Stimulated activated naive B cell treated with anti-CD40 and anti-IgM and Interleukin-4, amounts not matched to agents 10 μg/mL and 1 μg/mL and 100 μg/mL, for 72 hours (primary cell): ENCODE data around the gene KRTAP2-3.
"Not testable (repeated sequence)": the region's sequence is repeated elsewhere in the genome, so short reads cannot be mapped to it uniquely, and the experiment has no call there.

Source experiments
- ATAC-seq, 2 donors: fragments of 150-1000 bp; cut with Tn5 transposase; replicated peaks; 2 replicates each; pipeline ENCODE4 v1.10.0; 2021; ENCODE audit warnings: moderate library complexity in 1 of 2
- DNase-seq: peaks from one replicate; pipeline ENCODE4 v3.0.0; 2021
- H3K27ac Mint-ChIP-seq: one replicate; pipeline ENCODE4 v1.8.0; 2022; ENCODE audit warnings: mild to moderate bottlenecking, mixed read lengths
- H3K27me3 Mint-ChIP-seq, 2 donors: one replicate each; pipeline ENCODE4 v1.8.0; 2022; ENCODE audit warnings: mixed read lengths in 2 of 2
- H3K36me3 Mint-ChIP-seq, 2 donors: one replicate each; pipeline ENCODE4 v1.8.0; 2022; ENCODE audit warnings: mixed read lengths in 2 of 2, mild to moderate bottlenecking in 1 of 2
- H3K4me1 Mint-ChIP-seq, 2 donors: one replicate each; pipeline ENCODE4 v1.8.0; 2022; ENCODE audit warnings: mixed read lengths in 2 of 2, mild to moderate bottlenecking in 1 of 2
- H3K4me3 Mint-ChIP-seq, 2 donors: one replicate each; pipeline ENCODE4 v1.8.0; 2022; ENCODE audit warnings: mild to moderate bottlenecking in 2 of 2, mixed read lengths in 2 of 2, moderate library complexity in 1 of 2
- H3K9me3 Mint-ChIP-seq, 2 donors: one replicate each; pipeline ENCODE4 v1.8.0; 2022; ENCODE audit warnings: mixed read lengths in 2 of 2, mild to moderate bottlenecking in 1 of 2

KRTAP2-3 gene

GRCh38 chr17:41059276-41060051 lies 450 bp downstream of the KRTAP2-3 start:
- not testable (repeated sequence) for DNase-seq, H3K27ac Mint-ChIP-seq, ATAC-seq, H3K36me3 Mint-ChIP-seq, H3K4me1 Mint-ChIP-seq, H3K9me3 Mint-ChIP-seq, H3K4me3 Mint-ChIP-seq
- H3K27me3 Mint-ChIP-seq: peaks cover 23 to 25% of the 10 kb centered on the region in 2 donors

GRCh38 chr17:41058741-41059140 lies 1.2 kb downstream of the KRTAP2-3 start:
- H3K36me3 Mint-ChIP-seq: no peaks in the 10 kb centered on the region
- ATAC-seq: no peak
- no peak overlapping the region for H3K4me3 Mint-ChIP-seq
- H3K27me3 Mint-ChIP-seq: peaks cover 23 to 25% of the 10 kb centered on the region in 2 donors
- H3K4me1 Mint-ChIP-seq: peaks cover 2 to 5% of the 10 kb centered on the region in 2 donors
- no peak overlapping the region for H3K27ac Mint-ChIP-seq
- H3K9me3 Mint-ChIP-seq: peaks cover 3% of the 10 kb centered on the region in 2 donors
- DNase-seq: no peak

DNA sequence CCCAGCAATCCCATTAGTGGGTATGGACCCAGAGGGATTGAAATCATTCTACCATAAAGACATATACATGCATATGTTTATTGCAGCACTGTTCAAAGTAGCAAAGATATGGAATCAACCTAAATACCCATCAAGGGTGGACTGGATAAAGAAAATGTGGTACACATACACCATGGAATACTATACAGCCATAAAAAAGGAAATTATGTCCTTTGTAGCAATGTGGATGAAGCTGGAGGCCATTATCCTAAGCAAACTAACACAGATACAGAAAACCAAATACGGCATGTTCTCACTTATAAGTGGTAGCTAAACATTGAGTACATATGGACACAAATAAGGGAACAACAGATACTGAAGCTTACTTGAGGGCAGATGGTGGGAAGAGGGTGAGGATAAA lies 2.4 kb downstream of the KRTAP2-3 start:
- Mint-ChIP-seq H3K27me3 (peaks cover 25 to 27% of the 10 kb centered on the region in 2 donors), H3K4me3 (no peak overlapping the region), H3K36me3 (no peaks in the 10 kb centered on the region), H3K27ac (no peak overlapping the region), H3K9me3 (peaks cover 7% of the 10 kb centered on the region in 2 donors), H3K4me1 (peaks cover 2 to 5% of the 10 kb centered on the region in 2 donors)
- ATAC-seq (no peak), DNase-seq (no peak)

DNA sequence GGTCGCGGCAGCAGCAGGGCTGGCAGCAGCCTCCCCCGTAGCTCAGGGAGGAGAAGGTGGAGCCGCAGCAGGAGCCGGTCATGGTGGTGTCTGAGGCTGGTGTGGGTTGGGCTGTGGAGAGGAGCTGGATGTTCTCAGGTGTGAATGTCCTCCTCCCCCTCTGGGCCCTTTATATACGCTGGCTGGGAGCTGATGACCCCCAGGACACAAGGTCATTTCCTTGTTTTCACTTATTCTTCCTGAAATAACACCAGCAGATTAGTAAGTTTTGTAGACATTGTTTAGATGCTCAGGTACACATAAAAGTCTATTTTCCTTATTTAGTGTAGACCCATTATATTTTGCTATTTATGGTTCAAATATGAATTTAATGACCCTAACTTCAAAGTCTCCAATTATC lies 4.8 kb downstream of the KRTAP2-3 start, which contains the start of gene KRTAP2-2:
KRTAP2-2 (minus strand) TSS at position 101 of the 400 bp plus-strand sequence; CDS start at position 82, 19 bp downstream.
- DNase-seq, H3K4me3 Mint-ChIP-seq, H3K9me3 Mint-ChIP-seq, H3K27ac Mint-ChIP-seq, H3K4me1 Mint-ChIP-seq, ATAC-seq, H3K36me3 Mint-ChIP-seq: not testable (repeated sequence)
- H3K27me3 Mint-ChIP-seq: peaks cover 17 to 25% of the 10 kb centered on the region in 2 donors

DNA sequence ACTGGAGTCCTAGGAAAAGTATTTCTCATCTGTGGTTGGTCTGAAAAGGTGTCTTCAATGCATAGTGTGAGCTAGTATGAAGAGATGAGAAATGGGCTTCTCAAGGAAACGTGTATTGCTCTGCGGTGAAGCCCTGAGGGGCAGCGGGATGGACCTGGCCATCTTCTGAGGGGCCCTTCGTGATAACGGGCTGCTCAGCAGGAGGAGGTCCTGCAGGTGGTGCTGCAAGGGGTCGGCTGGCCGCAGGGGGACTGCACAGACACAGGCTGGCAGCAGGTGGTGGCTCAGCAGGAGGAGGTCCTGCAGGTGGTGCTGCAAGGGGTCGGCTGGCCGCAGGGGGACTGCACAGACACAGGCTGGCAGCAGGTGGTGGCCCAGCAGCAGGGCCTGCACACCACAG lies 5.4 kb downstream of the KRTAP2-3 start:
- not testable (repeated sequence) for H3K36me3 Mint-ChIP-seq, H3K27ac Mint-ChIP-seq, H3K4me1 Mint-ChIP-seq, DNase-seq, H3K9me3 Mint-ChIP-seq, H3K4me3 Mint-ChIP-seq, ATAC-seq
- H3K27me3 Mint-ChIP-seq: peaks cover 16 to 23% of the 10 kb centered on the region in 2 donors

DNA sequence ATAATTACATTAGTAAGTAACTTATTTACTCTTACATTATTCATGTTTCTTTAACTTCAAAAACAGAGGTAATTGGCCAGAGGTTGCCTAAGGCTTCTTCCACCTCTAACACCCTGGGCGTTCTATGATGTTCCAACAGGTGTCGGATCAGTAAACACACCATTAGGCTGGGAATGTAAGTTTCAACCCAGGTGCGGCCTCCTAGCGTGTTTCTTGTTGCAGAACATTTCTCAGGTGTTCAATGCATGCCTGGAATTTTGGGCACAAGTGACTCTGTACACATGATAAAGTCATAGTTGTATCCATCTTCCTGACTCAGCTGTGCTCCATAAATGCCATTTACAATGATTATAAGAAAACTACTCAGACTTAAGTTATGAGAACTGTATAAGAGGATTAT lies 5.9 kb downstream of the KRTAP2-3 start:
- no peak for ATAC-seq
- H3K36me3 Mint-ChIP-seq: no peaks in the 10 kb centered on the region
- H3K4me1 Mint-ChIP-seq: peaks cover 0 to 1% of the 10 kb centered on the region in 2 donors
- peaks cover 11 to 18% of the 10 kb centered on the region in 2 donors for H3K27me3 Mint-ChIP-seq
- H3K4me3 Mint-ChIP-seq: no peak overlapping the region
- no peak overlapping the region for H3K27ac Mint-ChIP-seq
- no peak for DNase-seq
- peaks cover 7% of the 10 kb centered on the region in 2 donors for H3K9me3 Mint-ChIP-seq

DNA sequence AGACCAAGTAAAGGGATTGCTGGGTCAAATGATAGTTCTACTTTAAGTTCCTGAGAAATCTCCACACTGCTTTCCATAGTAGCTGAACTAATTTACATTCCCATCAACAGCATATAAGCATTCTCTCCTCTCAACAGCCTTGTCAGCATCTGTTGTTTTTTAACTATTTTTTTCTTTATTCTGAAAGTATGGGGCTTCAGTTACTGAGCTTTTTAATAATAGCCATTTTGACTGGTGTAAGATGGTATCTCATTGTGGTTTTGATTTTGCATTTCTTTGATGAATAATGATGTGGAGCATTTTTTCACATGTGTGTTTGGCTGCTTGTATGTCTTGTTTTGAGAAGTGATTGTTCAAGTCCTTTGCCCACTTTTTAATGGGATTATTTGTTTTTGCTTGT lies 7.3 kb downstream of the KRTAP2-3 start:
- ATAC-seq (no peak), DNase-seq (no peak)
- Mint-ChIP-seq H3K27me3 (peaks cover 8 to 14% of the 10 kb centered on the region in 2 donors), H3K36me3 (no peaks in the 10 kb centered on the region), H3K9me3 (peaks cover 5% of the 10 kb centered on the region in 2 donors), H3K27ac (no peak overlapping the region), H3K4me1 (peaks cover 0 to 3% of the 10 kb centered on the region in 2 donors), H3K4me3 (no peak overlapping the region)

- Mint-ChIP-seq H3K4me1 (peaks cover 0 to 3% of the 10 kb centered on the region in 2 donors), H3K9me3 (peaks cover 4% of the 10 kb centered on the region in 2 donors), H3K4me3 (no peak overlapping the region), H3K27me3 (peaks cover 20 to 21% of the 10 kb centered on the region in 2 donors), H3K36me3 (no peaks in the 10 kb centered on the region), H3K27ac (no peak overlapping the region)
- no peak for ATAC-seq
- no peak for DNase-seq
Measured at GRCh38 chr17:41049110-41049509, 10.8 kb downstream of the KRTAP2-3 start.

DNA sequence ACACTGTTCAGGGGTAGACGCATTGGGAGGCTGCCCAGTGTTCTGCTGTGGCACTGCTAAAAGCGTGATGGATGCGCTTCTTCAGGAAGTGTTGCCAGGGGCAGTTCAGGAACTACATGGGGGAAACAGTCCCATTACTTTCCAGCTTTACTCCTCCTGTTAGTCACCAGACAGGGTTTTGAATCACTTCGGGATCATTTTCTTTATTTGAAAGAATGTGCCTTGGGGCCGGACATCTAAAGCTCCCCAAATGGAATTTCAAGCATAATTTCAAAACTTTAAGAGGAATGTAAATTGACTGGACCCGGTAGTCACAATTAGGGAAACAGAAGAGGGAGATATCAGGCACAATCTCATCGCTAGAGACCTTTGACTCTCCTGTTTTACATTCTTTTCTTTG lies 11.5 kb downstream of the KRTAP2-3 start:
- no peak for ATAC-seq
- Mint-ChIP-seq H3K4me1 (peaks cover 0 to 3% of the 10 kb centered on the region in 2 donors), H3K4me3 (no peak overlapping the region), H3K36me3 (no peaks in the 10 kb centered on the region), H3K27me3 (peaks cover 18 to 25% of the 10 kb centered on the region in 2 donors), H3K27ac (no peak overlapping the region), H3K9me3 (peaks cover 5% of the 10 kb centered on the region in 2 donors)
- no peak for DNase-seq

DNA sequence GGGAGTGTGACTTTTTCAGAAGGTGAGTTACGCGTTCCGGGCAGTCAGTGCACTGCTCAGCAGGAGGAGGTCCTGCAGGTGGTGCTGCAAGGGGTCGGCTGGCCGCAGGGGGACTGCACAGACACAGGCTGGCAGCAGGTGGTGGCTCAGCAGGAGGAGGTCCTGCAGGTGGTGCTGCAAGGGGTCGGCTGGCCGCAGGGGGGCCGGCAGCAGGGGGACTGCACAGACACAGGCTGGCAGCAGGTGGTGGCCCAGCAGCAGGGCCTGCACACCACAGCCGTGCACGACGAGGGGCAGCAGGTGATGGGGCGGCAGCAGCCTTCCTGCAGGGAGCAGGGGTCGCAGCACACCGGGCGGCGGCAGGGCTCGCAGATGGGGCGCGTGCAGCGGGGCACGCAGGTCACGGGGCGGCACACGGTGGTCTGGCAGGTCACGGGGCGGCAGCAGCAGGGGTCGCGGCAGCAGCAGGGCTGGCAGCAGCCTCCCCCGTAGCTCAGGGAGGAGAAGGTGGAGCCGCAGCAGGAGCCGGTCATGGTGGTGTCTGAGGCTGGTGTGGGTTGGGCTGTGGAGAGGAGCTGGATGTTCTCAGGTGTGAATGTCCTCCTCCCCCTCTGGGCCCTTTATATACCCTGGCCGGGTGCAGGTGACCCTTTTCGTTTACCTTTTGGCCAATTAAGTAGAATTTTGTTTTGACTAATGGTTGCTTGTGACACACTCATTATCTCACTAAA lies 13.0 kb downstream of the KRTAP2-3 start, which contains the start of gene KRTAP2-1:
KRTAP2-1 (minus strand) TSS at position 582 of the 731 bp plus-strand sequence; CDS start at position 533, 49 bp downstream.
- H3K36me3 Mint-ChIP-seq, H3K27ac Mint-ChIP-seq, ATAC-seq, DNase-seq, H3K4me3 Mint-ChIP-seq, H3K4me1 Mint-ChIP-seq: not testable (repeated sequence)
- Mint-ChIP-seq H3K27me3 (peaks cover 20 to 28% of the 10 kb centered on the region in 2 donors), H3K9me3 (peaks cover 4 to 12% of the 10 kb centered on the region in 2 donors)

GRCh38 chr17:41042953-41043352 lies 17.0 kb downstream of the KRTAP2-3 start:
- H3K4me3 Mint-ChIP-seq: no peak overlapping the region

DNA sequence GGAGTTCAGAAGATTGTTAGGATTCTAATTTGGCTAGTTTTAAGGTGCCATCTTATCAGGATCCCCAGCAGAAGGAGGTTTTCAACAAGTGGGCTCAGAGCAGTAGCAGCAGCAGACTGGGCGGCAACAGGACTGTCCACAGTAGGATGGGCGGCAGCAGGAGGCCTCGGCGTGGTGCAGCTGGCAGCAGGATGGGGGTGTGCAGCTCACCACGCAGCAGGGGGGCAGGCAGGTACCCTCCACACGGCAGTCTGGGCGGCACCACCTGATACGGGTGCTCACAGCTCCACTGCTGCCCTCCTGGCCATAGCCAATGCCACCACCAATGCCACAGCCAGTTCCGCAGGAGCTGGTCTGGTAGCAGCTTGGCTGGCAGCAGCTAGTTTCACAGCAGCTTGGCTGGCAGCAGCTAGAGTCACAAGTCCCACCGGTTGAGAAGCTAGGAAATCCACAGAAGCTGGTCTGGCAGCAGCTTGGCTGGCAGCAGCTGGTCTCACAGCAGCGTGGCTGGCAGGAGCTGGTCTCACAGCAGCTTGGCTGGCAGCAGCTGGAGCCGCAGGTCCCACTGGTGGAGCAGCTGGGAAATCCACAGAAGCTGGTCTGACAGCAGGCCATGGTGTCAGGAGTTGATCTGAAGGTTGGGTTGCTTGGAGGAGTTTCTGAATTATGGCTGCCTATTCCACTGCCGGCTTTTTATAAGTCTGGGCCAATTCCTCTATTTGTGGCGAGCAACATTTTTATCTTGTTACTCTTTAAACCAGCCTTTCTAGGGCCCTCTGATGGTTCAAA lies 18.9 kb downstream of the KRTAP2-3 start, which contains the start of gene KRTAP1-1:
KRTAP1-1 (minus strand) TSS at position 668 of the 789 bp plus-strand sequence; CDS start at position 615, 53 bp downstream.
- H3K36me3 Mint-ChIP-seq, H3K4me3 Mint-ChIP-seq, ATAC-seq, H3K27ac Mint-ChIP-seq, H3K4me1 Mint-ChIP-seq, DNase-seq: not testable (repeated sequence)
- H3K9me3 Mint-ChIP-seq: peaks cover 4 to 12% of the 10 kb centered on the region in 2 donors
- peaks cover 15 to 26% of the 10 kb centered on the region in 2 donors for H3K27me3 Mint-ChIP-seq

More at GRCh38 chr17:41042953-41043352, 17.0 kb downstream of the KRTAP2-3 start:
- Mint-ChIP-seq H3K36me3 (no peaks in the 10 kb centered on the region), H3K27me3 (peaks cover 22 to 25% of the 10 kb centered on the region in 2 donors), H3K4me1 (no peaks in the 10 kb centered on the region), H3K9me3 (peaks cover 4 to 12% of the 10 kb centered on the region in 2 donors), H3K27ac (no peak overlapping the region)
- ATAC-seq: no peak
- no peak for DNase-seq

- Mint-ChIP-seq H3K4me1 (no peaks in the 10 kb centered on the region), H3K4me3 (no peak overlapping the region), H3K27me3 (peaks cover 0 to 19% of the 10 kb centered on the region in 2 donors), H3K36me3 (no peaks in the 10 kb centered on the region), H3K9me3 (peaks cover 0 to 7% of the 10 kb centered on the region in 2 donors), H3K27ac (no peak overlapping the region)
- ATAC-seq (no peak), DNase-seq (no peak)
Measured at GRCh38 chr17:41037853-41038350, 22.0 kb downstream of the KRTAP2-3 start.
